G401 (cell line): ENCODE results near the gene ARSD. TPM values are rescaled to one million over a fixed set of nuclear protein-coding genes. Genes with fewer than 3 reads are reported as not detected.
"Not testable (repeated sequence)": the region's sequence is repeated elsewhere in the genome, so short reads cannot be mapped to it uniquely, and the experiment has no call there.

Experiments used
- DNase-seq: peaks from one replicate; pipeline ENCODE4 v3.0.0-alpha.2; 2015; ENCODE audit warnings: low spot score
- in situ Hi-C: cut with HindIII; loops from 2 replicates; pipeline ENCODE4 v1.10.0; 2016; ENCODE audit warnings: low sequenced_read_pairs, mixed read lengths
- total RNA-seq: library from RNA; depleted of rRNA; stranded (reverse); fragments of >200 nt; shearing (Covaris generic); gene quantifications from 2 replicates; pipeline ENCODE4 v1.2.3, GENCODE V29; 2014

Gene ARSD
- total RNA-seq, 1 experiment from 2014 or later = not detected

- in situ Hi-C loops = no loop called here
- no peak for DNase-seq
These were observed 5.9 kb upstream of the ARSD start for GRCh38 chrX:2934715-2935710.

GRCh38 chrX:2933125-2933900 lies 4.2 kb upstream of the ARSD start:
- in situ Hi-C loops = no loop called here
- DNase-seq = no peak

GRCh38 chrX:2931612-2932011 lies 2.5 kb upstream of the ARSD start:
- DNase-seq = no peak
- in situ Hi-C loops = no loop called here

GRCh38 chrX:2931155-2931554 lies 2.0 kb upstream of the ARSD start:
- in situ Hi-C loops = no loop called here

GRCh38 chrX:2928191-2928582 lies 952 bp downstream of the ARSD start:
- in situ Hi-C loops = no loop called here
- DNase-seq = no peak

More at GRCh38 chrX:2931155-2931554, 2.0 kb upstream of the ARSD start:
- DNase-seq = no peak

GRCh38 chrX:2926664-2927275 lies 2.4 kb downstream of the ARSD start:
- in situ Hi-C loops = no loop called here
- DNase-seq = no peak

- DNase-seq, in situ Hi-C loops: not testable (repeated sequence)
These were observed 2.9 kb downstream of the ARSD start for GRCh38 chrX:2926255-2926654.

- DNase-seq = no peak
- in situ Hi-C loops = no loop called here
These were observed 5.0 kb downstream of the ARSD start for GRCh38 chrX:2924151-2924550.

- in situ Hi-C loops = no loop called here
- no peak for DNase-seq
These were observed 7.4 kb downstream of the ARSD start for GRCh38 chrX:2921750-2922149.

- no peak for DNase-seq
- in situ Hi-C loops = no loop called here
These were observed 7.9 kb downstream of the ARSD start for GRCh38 chrX:2921193-2921592.

GRCh38 chrX:2917767-2918166 lies 11.4 kb downstream of the ARSD start:
- in situ Hi-C loops = no loop called here
- no peak for DNase-seq

GRCh38 chrX:2913118-2913517 lies 16.0 kb downstream of the ARSD start:
- in situ Hi-C loops = no loop called here
- DNase-seq = no peak

- in situ Hi-C loops = no loop called here
- no peak for DNase-seq
These were observed 19.0 kb downstream of the ARSD start for GRCh38 chrX:2910109-2910508.

GRCh38 chrX:2908125-2908685 lies 20.9 kb downstream of the ARSD start:
- DNase-seq = no peak
- in situ Hi-C loops = no loop called here

- in situ Hi-C loops = no loop called here
- DNase-seq = no peak
These were observed 21.8 kb downstream of the ARSD start for GRCh38 chrX:2907295-2907694.

GRCh38 chrX:2903366-2903765 lies 25.8 kb downstream of the ARSD start:
- in situ Hi-C loops = no loop called here
- DNase-seq = no peak

- no peak for DNase-seq
- in situ Hi-C loops = no loop called here
These were observed 26.3 kb downstream of the ARSD start for GRCh38 chrX:2902841-2903240.

- DNase-seq = no peak
- in situ Hi-C loops = no loop called here
These were observed 27.6 kb downstream of the ARSD start for GRCh38 chrX:2901367-2902036.
